ENCODE measurements around the gene CYP8B1. TPM values are rescaled to one million over a fixed set of nuclear protein-coding genes. Genes with fewer than 3 reads are reported as not detected.

CYP8B1 gene
- total and polyA plus RNA-seq, 2 of the 13 experiments (the other 11 are each of a cell fraction or from before 2014, with no cell fraction given) = 0.58 to 2.0 TPM

GRCh38 chr3:42839616-42840015, 36.1 kb downstream of the CYP8B1 start (continued):
- TF ChIP-seq AHDC1 (CRISPR knock-in tag; IDR thresholded peaks at IDR 0.05; ENCODE audit: borderline replicate concordance) (no peak), HINFP (CRISPR knock-in tag; IDR thresholded peaks at IDR 0.05; ENCODE audit: low read depth) (no peak), KDM2A (CRISPR knock-in tag; IDR thresholded peaks at IDR 0.05; ENCODE audit: borderline replicate concordance, low read depth) (no peak), XBP1 (CRISPR knock-in tag; IDR thresholded peaks at IDR 0.05) (no peak), RFXAP (CRISPR knock-in tag; IDR thresholded peaks at IDR 0.05; ENCODE audit: borderline replicate concordance) (no peak), NFYB (CRISPR knock-in tag; IDR thresholded peaks at IDR 0.05) (no peak), PCBP2 (optimal IDR thresholded peaks at IDR 0.05; ENCODE audit: low read depth, low read length, poor library complexity, severe bottlenecking) (no peak), ZNF10 (CRISPR knock-in tag; IDR thresholded peaks at IDR 0.05; ENCODE audit: borderline replicate concordance, low read depth) (no peak), ZNF501 (CRISPR knock-in tag; IDR thresholded peaks at IDR 0.05) (0 out of 2 replicates have a peak, but pooled peaks have one; percentile 11)
- TF ChIP-seq, protein P1, sequence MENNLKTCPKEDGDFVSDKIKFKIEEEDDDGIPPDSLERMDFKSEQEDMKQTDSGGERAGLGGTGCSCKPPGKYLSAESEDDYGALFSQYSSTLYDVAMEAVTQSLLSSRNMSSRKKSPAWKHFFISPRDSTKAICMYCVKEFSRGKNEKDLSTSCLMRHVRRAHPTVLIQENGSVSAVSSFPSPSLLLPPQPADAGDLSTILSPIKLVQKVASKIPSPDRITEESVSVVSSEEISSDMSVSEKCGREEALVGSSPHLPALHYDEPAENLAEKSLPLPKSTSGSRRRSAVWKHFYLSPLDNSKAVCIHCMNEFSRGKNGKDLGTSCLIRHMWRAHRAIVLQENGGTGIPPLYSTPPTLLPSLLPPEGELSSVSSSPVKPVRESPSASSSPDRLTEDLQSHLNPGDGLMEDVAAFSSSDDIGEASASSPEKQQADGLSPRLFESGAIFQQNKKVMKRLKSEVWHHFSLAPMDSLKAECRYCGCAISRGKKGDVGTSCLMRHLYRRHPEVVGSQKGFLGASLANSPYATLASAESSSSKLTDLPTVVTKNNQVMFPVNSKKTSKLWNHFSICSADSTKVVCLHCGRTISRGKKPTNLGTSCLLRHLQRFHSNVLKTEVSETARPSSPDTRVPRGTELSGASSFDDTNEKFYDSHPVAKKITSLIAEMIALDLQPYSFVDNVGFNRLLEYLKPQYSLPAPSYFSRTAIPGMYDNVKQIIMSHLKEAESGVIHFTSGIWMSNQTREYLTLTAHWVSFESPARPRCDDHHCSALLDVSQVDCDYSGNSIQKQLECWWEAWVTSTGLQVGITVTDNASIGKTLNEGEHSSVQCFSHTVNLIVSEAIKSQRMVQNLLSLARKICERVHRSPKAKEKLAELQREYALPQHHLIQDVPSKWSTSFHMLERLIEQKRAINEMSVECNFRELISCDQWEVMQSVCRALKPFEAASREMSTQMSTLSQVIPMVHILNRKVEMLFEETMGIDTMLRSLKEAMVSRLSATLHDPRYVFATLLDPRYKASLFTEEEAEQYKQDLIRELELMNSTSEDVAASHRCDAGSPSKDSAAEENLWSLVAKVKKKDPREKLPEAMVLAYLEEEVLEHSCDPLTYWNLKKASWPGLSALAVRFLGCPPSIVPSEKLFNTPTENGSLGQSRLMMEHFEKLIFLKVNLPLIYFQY (CRISPR knock-in tag; IDR thresholded peaks at IDR 0.05; ENCODE audit: borderline replicate concordance) = no peak

Measured in HepG2 (cell line).